Activated gamma-delta T cell treated with Interleukin-2 at 50 U/mL for 16 hours (primary cell): ENCODE measurements around the gene C4orf50.

ENCODE experiments used
- DNase-seq: peaks from one replicate; pipeline ENCODE4 v3.0.0-alpha.2; 2020

Gene C4orf50

DNA sequence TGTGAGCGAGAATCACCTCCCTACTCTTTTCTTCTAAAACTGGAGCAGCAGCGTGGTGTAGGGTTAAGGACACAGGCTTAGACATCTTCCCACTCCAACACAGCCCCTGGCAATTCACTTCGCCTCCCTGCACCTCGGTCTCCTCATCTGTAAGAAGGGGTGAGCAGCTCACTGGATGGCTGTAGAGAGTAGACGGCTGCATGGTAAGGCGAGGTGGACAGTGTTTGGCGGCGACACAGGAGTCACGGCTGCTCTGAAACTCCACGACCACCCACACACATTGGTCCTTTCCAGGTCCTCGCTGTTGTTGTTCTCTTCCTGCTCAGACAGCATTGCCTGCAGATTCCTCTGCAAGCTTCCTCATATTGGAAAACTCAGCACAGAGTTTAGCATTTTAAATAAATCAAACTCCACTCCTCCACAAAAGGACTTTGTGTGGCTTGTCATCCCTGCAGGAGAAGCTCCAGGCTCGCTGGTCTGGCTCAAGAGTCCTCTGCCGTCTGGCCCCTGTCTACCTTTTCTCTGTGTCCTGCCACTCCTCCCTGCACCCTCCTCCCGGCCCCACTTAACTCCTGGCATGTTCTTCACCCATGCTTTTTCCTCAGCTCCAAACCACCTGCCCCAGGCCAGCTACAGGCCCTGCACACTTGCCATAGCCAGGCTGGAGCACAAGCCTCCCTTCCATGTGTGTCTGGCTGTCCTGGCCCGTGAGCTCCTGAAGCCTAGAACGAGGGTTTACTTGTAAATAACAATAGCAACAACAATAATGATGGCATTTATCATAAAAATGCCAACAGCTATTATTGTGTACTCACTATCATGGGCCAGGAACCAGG, 84.0 kb downstream of the C4orf50 start:
- DNase-seq, result no peak

DNA sequence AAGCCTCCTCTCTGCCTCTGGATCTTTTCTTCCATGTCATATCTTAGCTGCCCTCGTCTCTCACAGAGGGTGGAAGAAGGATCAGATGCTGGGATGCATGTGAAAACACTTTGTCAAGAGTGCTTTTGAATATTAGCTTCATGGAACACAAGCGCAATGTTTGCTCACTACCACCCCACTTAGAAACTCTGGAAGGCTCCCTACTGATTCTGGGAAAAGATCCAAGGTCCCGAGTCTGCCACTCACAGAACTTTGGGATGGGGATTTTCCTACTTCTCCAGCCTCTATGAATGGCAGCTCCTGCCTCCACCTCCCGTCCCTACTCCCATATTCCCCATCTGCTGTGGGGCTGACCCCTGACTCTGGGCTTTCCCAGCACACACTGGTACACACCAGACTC, 85.1 kb downstream of the C4orf50 start:
- no peak for DNase-seq

DNA sequence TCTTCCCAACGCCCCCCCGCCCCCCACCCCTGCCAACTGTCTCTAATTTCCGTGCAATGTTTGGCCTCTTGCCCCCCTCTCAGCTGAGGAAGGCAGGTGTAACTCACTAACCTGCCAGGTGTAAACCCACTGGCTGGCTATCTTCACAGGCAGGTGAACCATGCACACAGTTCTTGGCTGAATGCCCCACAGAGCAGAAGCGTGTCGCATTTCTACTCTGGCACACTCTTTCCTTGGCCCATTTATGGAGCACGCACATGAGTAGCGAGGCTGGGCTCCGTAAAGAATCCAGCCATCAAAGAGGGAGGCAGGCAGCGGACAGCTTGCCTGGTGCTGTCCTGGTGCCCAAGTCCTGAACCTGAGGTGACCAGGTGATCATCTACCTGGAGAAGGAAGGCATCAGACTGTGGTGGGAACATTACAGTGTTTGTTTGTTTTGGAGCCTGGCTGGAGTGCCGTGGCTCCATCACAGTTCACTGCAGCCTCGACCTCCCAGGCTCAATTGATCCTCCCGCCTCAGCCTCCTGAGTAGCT, 86.1 kb downstream of the C4orf50 start:
- DNase-seq, result no peak

DNA sequence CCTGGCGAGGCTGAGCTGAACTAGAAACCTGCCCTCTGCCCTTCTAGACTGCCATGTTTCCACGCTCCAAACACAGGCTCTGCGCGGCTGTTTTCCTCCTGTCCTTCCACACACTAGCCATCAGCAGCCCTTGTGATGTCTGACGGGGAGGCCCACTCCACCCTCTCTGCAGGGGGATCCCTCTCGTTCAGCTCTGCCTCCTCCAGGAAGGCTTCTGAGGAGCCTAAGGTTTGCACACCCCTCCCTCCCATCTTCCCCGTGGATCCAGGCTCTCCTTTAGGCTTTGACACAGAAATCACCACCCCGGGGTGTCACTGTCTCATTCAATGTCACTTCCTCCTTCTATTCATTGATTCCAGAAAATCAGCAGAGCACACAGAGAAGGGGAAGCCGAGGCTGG, 86.7 kb downstream of the C4orf50 start:
- DNase-seq, result no peak

DNA sequence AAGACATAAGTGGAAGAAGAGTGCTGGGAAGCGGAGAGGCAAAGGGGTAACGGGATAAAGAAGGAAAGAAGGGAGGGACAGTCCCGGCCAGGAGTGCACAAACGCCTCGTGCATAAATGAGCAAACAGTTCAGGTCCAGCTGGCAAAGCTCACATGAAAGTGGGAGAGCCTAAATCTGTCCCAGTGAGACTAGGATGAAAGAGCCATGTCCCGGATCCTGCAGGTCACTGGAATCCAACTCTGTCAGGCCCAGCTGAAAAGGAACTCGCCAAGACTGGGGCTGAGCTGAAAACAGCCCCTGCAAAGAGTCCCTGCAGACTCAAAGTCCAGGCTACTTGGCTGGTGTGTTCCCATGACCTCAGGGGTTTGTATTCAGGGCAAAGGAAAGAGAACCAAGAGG, 87.4 kb downstream of the C4orf50 start:
- DNase-seq, result no peak

DNA sequence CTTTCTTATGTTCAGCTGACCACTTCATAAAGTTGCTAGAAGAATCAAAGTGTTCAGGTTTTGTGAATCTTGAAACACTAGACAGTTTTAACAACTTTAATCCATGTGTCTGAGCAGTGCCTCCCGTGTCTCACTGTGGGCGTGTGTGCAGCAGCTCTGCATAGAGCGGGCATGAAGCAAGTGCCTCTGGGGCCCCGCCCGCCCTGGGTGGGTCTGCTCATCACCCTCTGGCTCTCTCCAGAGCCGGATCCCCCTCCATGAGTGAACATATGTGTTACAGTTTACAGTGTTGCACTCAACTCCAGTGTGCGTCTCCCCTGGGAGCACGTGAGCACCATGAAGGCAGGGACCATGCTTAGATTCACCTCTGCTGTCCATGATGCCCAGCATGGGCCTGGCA, 87.8 kb downstream of the C4orf50 start:
- DNase-seq, result no peak

DNA sequence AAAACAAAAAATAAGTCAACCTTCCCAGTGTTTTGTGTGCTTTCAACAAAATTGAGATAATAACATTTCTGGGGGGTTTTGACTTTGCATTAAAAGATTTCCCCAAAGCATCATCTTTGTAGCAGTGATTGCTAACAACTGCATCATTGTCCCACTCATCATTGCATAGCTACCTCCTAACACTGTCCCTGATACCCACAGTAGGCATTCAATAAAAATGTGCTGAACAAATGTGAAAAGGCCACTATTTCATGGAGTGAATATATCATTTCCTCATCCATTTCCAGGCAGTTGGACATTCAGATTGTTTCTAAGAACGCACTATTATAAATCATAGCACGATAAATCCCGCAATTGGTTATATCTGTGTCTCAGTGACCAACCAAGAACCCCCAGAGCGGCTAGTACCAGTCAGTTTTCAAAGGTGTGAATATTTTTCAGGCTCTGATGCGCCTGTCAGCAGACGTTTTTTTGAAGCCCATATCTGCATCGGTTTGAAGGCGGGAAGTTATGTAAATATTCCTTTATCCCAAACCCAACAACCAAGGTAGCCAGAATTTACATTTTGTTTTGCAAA, 89.3 kb downstream of the C4orf50 start:
- no peak for DNase-seq

DNA sequence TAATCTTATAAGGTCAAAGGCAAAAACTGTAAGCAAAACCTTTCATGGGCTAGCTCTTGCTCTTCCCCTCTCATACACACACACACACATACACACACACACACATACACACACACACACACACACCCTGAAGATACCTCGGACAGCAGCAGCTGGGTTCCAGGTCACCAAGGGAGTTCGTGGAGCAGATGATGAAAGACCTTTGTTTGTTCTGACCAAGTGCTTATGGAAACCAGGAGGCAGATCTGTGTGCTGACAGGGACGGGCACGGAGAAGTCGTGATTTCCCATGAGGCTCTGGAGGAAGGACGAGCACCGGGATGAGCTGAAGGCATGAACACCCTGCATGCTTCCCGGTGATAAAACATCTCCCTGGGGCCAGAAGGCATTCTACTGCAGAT, 90.0 kb downstream of the C4orf50 start:
- DNase-seq, result no peak

DNA sequence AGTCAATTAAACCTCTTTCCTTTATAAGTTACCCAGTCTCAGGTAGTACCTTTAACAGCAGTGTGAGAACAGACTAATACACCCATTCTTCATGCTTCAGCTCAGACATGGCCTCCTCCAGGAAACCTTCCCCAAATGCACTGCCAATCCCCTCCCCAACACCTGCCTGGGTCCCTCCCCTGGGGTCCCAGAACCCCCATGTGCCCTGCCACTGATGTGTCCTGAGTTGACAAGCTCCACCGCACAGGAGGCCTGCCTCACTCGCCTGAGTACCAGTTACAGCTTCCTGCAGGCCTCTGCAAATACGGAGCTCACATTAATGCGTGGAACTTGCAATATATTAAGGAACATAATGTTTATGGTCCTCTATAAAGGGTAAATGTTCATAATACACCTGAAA, 90.5 kb downstream of the C4orf50 start:
- DNase-seq, result no peak

DNA sequence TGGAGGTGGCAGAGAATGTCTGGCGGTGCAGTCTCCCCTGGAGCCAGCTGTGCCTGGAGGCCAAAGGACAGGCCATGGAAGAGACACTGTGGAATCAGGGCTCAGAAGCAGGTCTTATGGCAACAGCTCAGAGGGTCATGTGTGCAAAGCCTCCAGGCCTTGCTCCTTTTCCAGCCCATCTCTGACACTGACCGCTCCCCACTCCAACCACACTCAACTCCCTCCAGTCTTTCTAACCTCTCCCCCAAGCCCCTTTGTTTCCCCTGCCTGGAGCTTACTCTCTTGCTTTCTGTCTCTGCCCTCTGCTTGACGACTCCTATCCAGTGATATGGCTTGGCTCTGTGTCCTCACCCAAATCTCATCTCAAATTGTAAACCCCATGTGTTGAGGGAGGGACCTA, 91.1 kb downstream of the C4orf50 start:
- no peak for DNase-seq

DNA sequence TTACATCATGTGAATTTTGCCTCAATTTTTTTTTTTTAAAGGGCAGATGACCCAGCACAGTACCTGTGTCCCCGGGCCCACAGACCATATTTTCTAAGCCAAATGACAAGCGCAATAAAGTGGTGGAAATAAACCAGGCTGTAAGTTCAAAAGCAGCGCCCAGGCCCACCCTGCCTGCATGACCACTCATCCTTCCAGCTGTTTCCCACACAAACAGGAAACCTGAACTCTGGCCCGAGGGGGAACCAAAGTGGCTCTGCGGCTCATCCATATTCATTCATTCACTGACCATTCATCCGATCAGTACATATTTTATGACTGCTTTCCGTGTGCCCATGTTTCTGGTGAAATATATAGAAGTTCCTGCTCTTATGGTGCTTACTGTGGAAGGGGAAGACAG, 91.6 kb downstream of the C4orf50 start:
- no peak for DNase-seq

DNA sequence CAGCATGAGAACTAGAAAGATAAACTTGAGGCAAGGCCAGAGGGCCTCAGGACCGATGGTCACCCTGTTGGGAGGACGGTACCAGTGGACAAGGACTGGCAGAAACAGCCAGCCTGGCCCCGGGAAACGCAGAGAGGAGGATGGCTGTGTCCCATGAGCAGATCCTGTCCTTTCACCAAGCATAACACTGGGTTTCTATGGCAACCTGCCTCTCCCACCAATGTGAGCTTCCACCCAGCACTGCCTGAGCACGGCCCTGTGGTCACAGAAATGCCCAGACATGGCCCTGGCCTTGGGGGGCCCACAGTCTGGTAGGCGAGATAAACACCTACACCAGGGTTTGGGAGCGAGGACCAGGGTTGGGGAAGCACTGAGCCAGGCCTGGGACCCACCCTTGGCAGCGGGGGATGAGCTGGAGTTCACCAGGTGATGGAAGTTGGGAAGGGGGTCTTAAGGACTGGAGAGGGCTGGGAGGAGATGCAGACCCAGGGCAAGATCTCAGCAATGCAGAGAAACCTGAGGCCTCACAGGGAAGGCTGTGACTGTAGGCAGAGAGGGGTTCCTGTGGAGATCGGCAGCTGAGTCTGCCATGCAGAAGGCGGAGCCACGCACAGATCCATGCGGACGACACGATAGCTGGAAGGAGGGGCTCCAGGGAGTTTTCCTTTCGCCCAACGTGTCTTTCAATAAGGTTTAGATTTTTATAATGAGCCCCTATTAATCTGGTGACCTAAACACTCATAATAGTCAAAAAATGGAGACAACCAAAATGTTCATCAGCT, 92.6 kb downstream of the C4orf50 start:
- DNase-seq, result no peak

DNA sequence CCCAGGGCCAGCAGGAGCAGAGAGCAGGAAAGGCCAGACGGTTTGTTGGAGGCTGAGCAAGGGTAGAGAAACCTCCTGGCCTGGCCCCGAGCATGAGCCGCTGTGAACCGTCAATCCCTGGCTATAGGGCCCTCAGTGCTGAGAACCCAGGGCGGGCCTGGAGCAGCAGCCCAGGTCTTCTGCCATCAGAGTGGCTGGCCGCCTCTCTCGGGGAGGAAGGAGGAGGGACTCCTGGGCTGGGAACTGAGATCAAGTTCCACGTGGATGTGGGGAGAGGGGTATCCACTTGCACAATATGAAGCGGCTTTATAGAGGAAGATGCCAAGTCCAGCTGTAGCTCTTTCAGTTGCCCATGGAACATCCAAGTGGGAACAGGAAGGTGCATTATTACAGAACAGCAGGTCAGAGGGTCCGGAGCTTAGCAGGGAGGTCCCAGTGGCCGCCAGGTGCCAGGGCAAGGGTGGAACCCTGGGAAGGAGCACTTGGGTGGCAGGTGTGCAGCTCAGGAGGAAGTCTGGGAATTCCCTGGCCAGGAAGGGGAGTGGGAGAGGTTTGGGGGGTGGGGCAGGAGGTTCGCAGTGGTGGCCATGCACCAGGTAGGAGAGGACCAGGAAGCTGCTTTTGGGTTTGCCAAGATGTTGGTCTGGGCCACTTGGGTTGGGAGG, 93.6 kb downstream of the C4orf50 start:
- DNase-seq, result no peak

DNA sequence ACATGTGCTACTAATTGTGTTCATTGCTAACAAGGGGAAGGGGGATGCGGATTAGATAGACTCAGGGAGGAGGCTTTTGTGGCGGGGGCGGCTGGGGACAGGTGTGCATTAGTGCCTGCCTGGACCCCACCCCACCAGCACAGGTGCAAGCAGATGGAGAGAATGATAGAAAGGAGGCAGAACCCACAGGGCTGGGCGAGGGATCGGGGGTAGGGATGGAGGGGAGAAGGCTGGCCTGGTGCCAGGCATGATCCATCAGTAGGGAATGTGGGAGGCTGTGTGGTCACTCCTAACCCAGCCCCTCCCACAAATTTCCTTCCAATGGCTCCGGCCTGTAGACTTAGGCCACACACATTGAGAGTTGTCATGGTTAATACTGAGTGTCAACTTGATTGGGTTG, 94.9 kb downstream of the C4orf50 start:
- DNase-seq, result no peak

DNA sequence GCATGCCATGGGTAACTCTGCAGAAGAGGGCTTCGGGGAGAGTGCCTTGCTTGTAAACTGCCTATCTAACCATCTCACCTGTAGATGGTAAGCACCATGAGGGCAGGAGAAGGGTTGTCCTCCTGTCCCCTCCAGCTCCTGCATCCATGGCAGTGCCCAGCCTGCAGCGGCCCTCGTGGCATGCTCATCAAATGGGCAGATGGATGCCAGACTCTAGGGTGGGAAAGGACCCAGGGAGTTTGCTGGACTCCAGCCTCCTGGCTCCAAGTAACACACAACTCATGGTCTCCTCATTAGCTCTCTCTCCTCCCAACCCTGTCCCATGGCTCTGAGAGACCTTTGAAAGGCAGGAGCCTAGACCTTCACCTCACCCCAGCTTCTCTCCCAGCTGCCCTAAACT, 95.7 kb downstream of the C4orf50 start:
- DNase-seq, result no peak

DNA sequence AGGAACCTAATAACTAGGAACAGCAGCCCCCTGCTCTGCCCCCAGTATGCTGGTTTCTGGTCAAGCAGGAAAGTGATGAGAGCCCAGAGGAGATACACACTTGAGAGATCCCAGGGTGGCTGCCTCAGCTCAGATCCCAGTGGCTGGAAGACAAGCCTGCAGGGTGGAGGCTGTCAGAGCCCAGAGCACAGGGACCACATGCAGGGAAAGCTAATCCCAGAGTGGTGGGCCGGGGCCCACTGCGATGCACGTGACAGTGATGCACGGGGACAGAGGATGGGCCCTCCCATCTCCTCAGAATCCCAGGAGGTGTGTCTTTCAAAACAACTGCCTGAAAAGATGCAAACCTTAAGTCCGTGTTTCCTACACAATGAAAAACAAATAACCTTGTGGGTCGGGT, 96.2 kb downstream of the C4orf50 start:
- no peak for DNase-seq

DNA sequence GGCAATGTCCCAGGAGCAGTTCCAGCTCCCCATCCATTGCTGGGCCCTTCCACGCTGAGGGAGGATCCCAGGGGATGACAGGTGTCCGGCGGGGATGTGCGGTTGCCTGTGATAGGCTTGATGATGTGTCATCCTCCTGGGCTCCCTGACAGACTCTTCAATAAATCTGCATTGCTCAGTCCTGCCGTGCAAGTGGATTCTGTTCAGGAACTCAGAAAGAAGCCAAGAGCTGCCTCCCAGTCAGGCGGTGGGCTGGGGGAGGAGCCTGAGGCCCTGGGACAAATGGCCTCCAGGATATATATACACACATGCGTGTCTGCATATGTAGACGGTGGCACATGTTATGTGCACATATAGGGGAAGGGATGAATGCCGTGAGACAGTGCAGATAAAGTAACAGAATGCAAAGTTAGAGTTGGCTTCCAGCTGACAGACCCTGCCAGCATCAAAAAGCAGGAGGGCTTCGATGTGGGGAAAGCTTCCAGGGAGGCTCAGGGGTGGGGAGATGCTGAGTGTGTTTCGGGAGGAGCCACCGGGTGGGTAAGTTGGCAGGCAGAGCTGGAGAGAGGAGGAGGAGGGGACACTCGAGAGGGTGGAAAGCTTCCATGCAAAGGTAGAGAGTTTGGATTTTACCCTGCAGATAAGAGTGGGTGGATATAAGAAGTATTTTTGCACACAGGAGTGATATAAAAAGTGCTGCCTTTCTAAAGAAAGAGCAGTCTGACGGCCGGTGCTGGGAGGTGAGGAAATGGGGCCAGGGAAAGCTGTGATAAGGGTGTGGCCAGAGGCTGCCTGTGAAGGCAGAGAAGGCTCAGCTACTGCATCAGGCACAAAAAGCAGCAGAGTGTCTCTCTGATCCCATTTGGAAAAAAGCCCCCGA, 96.9 kb downstream of the C4orf50 start:
- DNase-seq, result no peak

DNA sequence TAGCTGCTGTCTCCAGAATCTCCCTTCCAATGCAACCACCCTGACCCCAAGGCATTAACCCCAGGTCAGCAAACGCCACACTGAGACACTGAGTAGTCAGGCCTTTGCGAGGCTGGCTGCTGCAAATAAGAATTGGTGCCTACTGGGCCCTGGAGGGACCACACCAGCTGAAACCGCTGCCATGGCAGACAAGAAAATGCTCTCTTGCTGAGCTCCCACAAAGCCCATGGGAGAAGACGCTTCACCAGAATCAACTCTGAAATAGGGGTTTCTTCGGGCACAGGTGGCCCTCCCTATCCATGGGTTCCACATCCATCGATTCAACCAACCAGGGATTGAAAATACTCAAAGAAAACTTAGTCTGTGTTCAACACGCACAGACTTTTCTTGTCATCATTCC, 98.7 kb downstream of the C4orf50 start:
- no peak for DNase-seq

DNA sequence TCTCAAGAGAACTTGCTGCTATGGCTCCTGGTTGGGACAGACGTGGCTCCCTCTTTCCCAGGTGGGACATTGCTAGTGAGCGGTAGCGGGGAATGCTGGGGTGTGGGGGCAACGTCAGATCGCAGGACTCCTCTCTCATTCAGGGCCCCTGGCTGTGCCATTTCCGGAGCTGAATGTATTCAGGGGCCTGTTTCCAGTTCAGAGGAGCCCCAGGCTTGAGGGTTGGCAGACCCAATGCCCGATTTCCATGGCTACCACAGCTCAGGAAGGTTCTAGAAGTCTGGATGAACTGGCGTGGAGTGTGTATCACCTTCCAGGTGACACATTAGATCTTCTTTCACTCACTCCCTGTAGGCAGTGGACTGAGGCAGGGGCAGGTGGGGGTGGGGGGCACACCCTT, 99.2 kb downstream of the C4orf50 start:
- DNase-seq, result no peak

DNA sequence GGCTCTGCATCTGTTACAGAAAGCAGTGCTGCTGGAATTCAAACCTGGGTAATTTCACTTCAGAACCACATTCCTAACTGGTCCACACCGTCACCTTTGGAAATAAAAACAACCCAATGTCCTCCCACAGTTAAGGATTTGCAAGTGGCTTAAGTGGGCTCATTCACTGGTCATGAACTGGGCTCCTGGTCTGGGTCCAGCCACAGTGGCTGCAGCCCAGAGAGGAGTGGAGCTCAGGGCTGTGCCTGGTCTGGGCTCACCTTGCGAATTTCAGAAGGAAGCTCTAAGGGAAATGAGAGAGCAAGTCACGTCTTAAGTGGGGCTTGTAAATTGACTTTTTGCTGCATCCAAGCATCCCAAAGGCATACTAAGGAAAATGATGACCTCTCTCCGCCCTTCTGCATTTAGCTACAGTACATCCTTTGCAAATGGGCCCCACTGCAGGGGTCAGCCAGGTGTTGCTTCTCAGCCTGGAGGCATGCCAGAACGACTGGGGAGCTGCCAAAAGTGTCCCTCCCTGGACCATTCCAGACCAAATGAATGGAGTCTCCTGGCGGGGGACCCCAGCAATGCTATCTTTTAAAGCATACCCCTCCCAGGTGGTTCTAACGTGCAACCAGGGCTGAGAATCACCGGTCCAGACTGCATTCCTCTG, 99.8 kb downstream of the C4orf50 start:
- DNase-seq, result no peak

DNA sequence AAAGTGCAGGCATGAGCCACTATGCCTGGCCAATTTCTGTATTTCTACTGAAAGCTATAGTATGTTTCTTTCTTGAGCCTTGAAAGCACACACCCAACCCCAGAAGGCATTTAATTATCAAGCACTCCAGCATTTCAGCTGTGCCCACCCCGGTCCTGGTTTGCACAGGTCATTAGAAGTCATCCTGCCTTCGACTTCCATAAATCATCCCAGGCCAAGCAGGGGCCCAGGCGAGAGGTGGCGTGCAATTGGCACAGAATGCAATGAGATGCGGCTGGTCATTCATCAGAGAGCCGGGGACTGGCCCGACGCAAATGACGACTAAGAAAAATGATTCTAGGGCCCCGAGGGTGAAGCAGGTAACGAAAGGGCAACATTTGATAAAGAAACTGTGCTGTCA, 100.6 kb downstream of the C4orf50 start:
- DNase-seq, result no peak

DNA sequence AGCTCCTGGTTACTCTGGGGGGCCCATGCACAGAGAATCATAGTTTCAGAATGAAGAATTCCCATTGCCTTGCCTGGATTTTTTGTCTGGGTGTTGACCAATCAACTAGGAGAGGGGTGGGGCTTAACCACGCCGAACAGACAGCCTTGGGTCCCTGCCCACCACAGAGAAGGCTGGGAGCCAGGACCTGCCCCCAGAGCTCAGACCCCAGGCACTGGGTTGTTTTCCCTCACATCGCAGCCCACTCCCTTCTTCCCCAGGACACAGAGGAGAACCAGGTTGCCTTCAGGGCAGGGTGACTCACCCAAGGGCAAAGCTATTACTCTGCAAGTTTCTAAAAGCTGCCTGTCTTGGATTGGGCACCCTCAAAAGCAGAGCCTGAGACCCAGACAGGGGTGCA, 102.0 kb downstream of the C4orf50 start:
- no peak for DNase-seq
